ENCODE results near the gene DHX16. TPM values are rescaled to one million over a fixed set of nuclear protein-coding genes. Genes with fewer than 3 reads are reported as not detected.
A peak's percentile ranks its signal among the peaks of the same experiment; 100 is the strongest.

The DHX16 gene
- total RNA-seq, 2 donors from 2014 or later: 50.7 to 64.2 TPM

- Mint-ChIP-seq H3K4me1 (ENCODE audit: low read depth in 2 of 2) (peaks cover 54 to 59% of the 10 kb centered on the region in 2 donors), H3K9me3 (no peaks in the 10 kb centered on the region), H3K27me3 (no peaks in the 10 kb centered on the region), H3K27ac (peak within 1 kb of the TSS; percentile 95 to 98), H3K4me3 (peak within 1 kb of the TSS; percentile 94), H3K36me3 (peaks cover 35% of the 10 kb centered on the region)
- peak; percentile 98 for DNase-seq (ENCODE audit: low spot score)
- peak; percentile 89 for ATAC-seq
Observed at GRCh38 chr6:30617565-30618269, 55.1 kb downstream of the DHX16 start, which contains the start of gene MRPS18B. TSS of gene MRPS18B (plus strand) at chr6:30617840. CDS start at chr6:30617866, 26 bp downstream.

- Mint-ChIP-seq H3K27ac (peak within 1 kb of the TSS; percentile 95 to 98), H3K9me3 (no peaks in the 10 kb centered on the region), H3K27me3 (no peaks in the 10 kb centered on the region), H3K36me3 (peaks cover 37% of the 10 kb centered on the region), H3K4me1 (ENCODE audit: low read depth in 2 of 2) (peaks cover 57 to 62% of the 10 kb centered on the region in 2 donors), H3K4me3 (peak within 1 kb of the TSS; percentile 94)
- ATAC-seq: peak; percentile 93
- DNase-seq (ENCODE audit: low spot score): peak; percentile 99
Observed at GRCh38 chr6:30616811-30617564, 55.8 kb downstream of the DHX16 start, which contains the start of gene PPP1R10. TSS of gene PPP1R10 (minus strand) at chr6:30617243. CDS start at chr6:30609944, 7,299 bp downstream.

DNA sequence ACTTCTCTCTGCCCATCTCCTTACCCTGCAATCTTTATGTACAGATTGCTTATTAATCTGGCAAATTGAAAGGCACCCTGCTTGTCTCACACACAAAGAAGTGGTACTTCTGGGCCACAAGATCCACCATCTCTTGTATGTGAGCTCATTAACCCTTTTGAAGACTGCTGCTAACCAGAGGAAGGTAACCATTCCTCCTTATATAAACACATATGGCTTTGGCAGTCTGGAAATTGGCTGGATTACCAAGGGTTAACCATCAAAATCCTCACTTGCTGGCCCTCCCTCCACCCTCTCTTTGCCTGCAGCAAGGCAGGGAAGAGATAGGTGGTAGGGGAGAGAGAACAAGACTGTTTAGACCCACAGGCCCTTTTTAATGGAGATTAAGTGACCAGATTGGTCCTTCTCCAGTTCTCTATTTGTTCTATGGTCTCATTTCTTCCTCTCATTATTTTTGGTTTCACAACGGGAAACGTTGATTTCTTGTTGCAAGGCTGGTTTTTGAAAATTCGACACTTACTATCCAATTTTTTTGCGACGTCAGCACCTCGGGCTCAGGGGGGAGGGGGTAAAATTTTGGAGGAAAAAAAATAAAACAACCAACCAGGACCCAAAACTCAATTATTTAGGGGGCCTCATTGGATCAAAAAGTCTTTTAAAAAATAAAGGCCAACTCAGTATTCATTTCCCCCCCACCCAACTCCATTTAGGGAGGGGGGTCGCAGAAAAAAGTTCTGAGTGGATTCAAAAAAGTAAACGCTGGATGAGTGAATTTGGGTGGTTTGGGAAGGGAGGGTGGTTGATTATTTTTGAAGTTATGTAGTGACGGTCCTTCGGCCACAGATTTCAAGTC, 56.6 kb downstream of the DHX16 start:
- Mint-ChIP-seq H3K4me3 (peak overlapping the region; percentile 94), H3K36me3 (peaks cover 45% of the 10 kb centered on the region), H3K27ac (peak overlapping the region; percentile 95 to 98), H3K4me1 (ENCODE audit: low read depth in 2 of 2) (peaks cover 65 to 71% of the 10 kb centered on the region in 2 donors), H3K9me3 (no peaks in the 10 kb centered on the region), H3K27me3 (no peaks in the 10 kb centered on the region)
- ATAC-seq (no peak), DNase-seq (ENCODE audit: low spot score) (no peak)

DNA sequence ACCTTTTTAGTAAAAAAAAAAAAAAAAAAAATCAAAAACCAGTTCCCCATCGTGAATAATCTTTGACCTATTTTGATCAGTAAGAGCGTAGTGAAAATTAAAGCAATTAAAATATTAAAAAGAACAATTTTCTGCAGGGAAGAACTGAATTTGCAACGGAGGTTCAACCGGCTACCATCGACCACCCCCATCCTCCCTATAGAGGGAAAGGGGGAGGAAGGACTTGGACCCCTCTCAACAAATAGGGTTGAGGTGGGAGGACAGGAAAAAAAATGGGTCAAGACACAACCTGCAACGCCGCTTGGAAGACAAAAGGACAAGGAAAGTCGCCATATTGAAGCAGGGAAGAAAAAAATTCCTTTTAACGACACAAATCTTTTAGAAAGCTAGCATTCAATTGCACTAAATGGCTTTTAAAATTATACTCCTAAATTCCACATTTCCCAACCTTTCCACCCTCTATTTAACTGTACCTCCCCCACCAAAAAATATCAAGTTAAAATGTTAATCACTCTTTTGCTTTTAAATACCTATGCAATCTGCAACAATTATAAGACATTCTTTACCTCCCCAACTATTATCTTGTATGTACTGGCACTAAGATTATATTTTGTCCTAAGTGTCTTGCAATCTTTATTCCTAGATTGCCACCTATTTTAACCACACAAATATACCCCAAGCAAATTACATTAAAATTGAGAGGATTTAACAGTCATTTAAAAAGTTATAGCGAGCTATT, 57.4 kb downstream of the DHX16 start:
- ATAC-seq (no peak), DNase-seq (ENCODE audit: low spot score) (no peak)
- Mint-ChIP-seq H3K27me3 (no peaks in the 10 kb centered on the region), H3K9me3 (no peaks in the 10 kb centered on the region), H3K36me3 (peaks cover 48% of the 10 kb centered on the region), H3K4me3 (peak overlapping the region; percentile 94), H3K27ac (peak overlapping the region; percentile 95 to 98), H3K4me1 (ENCODE audit: low read depth in 2 of 2) (peaks cover 69 to 77% of the 10 kb centered on the region in 2 donors)

DNA sequence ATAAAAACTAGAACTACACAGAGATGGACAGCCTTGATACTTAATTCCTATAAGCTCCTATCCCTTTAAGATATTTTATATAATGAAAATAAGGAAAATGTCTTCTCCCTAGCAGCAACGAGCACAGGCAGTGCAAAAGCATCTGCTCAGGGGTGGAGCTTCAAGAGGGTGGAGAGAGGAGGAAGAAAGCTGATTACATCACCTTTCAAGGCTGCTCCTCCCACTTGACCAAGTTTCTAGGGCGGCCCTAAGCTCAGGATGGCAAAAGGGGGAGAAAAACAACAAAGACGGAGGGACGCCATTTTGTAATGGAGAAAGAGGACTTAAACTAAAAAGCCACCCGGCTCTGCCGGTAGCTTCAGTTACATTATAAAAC, 58.0 kb downstream of the DHX16 start:
- Mint-ChIP-seq H3K27ac (peak overlapping the region; percentile 95 to 98), H3K9me3 (no peaks in the 10 kb centered on the region), H3K4me3 (peak overlapping the region; percentile 94), H3K27me3 (no peaks in the 10 kb centered on the region), H3K4me1 (ENCODE audit: low read depth in 2 of 2) (peaks cover 69 to 79% of the 10 kb centered on the region in 2 donors), H3K36me3 (peaks cover 48% of the 10 kb centered on the region)
- DNase-seq (ENCODE audit: low spot score) (peak; percentile 90), ATAC-seq (peak; percentile 65 to 72)

DNA sequence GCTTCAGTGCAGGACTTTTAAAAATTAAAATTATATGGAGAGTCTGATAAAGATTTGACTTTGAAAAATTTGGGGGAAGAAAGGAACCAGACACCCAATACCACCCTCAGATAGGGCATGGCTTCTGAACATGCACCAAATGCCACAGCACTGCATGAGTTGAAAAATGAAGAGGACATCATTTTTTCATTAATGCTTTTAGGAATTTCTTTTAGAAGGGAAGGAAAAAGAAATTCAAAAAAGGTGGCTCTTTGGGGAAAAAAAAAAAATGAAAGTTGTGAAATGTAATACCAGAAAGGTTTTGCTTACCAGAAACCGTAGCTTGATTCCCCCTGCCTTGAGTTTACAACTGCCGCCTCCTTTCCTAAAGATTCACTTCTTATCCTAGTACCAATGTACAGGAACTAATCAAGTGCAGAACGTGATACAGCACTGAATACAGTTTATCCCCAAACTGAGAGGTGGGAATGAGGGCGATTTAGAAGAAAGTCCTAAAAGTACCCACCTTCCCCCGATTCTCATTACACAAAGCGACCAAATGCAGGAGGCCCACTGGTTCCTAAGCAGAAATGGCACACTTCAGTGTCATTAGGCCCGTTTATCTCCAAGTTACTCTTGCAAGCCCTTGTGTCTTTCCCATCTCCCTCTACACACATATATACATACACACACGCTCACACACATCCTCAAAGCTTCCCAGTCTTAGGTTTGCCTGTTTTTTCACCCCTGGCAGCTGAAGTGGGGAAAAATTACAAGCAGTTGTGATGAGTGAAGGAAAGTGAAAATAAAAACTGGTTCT, 58.6 kb downstream of the DHX16 start:
- Mint-ChIP-seq H3K27ac (peak overlapping the region; percentile 95 to 98), H3K9me3 (no peaks in the 10 kb centered on the region), H3K4me1 (ENCODE audit: low read depth in 2 of 2) (peaks cover 70 to 78% of the 10 kb centered on the region in 2 donors), H3K27me3 (no peaks in the 10 kb centered on the region), H3K36me3 (peaks cover 54% of the 10 kb centered on the region), H3K4me3 (peak overlapping the region; percentile 94)
- DNase-seq (ENCODE audit: low spot score): no peak
- no peak for ATAC-seq

- ATAC-seq (no peak), DNase-seq (ENCODE audit: low spot score) (no peak)
- Mint-ChIP-seq H3K9me3 (no peaks in the 10 kb centered on the region), H3K36me3 (peaks cover 62% of the 10 kb centered on the region), H3K4me1 (ENCODE audit: low read depth in 2 of 2) (peaks cover 70 to 78% of the 10 kb centered on the region in 2 donors), H3K4me3 (peak overlapping the region; percentile 94), H3K27me3 (no peaks in the 10 kb centered on the region), H3K27ac (peak overlapping the region; percentile 95 to 98)
Observed at GRCh38 chr6:30613251-30614043, 59.4 kb downstream of the DHX16 start.

DNA sequence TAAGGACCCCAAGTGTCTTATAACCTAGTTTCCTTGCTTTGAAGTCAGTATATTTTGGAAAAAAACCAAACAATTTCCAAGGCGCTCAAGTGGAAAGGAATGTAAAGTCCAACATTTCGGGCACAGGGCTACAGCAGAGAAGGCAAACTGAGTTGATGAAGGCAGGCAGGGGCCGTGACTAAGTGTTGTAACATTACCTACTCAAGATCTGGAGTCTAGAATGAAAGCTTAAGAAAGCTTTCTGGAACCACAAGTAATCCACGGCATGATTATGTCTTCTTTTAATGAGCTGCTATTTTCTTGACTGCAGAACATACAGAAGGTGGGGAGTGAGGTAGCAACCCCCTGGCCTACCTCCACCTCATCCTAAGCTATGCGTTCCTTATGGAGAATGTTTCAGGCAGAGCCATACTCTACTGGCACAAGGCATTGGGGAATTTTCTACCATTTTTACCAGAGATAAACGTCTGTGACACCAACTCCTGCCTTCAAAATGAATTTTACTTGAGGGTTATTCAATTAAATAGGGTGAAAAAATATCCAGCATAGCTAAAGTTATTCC, 60.0 kb downstream of the DHX16 start:
- Mint-ChIP-seq H3K4me3 (no peak overlapping the region), H3K36me3 (peaks cover 65% of the 10 kb centered on the region), H3K27ac (peak overlapping the region; percentile 95 to 98), H3K9me3 (no peaks in the 10 kb centered on the region), H3K27me3 (no peaks in the 10 kb centered on the region), H3K4me1 (ENCODE audit: low read depth in 2 of 2) (peaks cover 67 to 75% of the 10 kb centered on the region in 2 donors)
- DNase-seq (ENCODE audit: low spot score) (no peak), ATAC-seq (no peak)

DNA sequence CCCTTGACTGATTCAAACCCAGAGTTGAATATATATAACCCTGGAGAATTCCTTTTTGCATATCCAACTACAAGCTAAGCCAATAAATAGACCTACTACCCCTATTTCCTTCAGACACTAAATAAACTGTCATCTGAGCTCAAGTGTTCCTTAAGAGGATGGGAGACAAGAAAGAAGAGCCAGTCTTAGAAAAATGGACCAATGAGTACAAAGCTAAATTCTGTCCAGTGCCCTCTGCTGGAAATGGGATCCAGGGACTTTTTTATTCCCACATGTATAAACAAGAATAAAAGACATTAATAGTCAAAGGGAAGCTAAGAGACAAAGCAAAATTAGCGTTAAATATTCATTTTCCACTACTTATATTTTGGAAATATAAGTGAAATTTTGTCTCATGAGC, 60.6 kb downstream of the DHX16 start:
- H3K27ac Mint-ChIP-seq: peak overlapping the region; percentile 42 to 77
- no peaks in the 10 kb centered on the region for H3K27me3 Mint-ChIP-seq

GRCh38 chr6:30611856-30612194, 61.0 kb downstream of the DHX16 start:
- Mint-ChIP-seq H3K36me3 (peaks cover 65% of the 10 kb centered on the region), H3K4me3 (peak overlapping the region; percentile 11), H3K27me3 (no peaks in the 10 kb centered on the region), H3K9me3 (no peaks in the 10 kb centered on the region), H3K4me1 (ENCODE audit: low read depth in 2 of 2) (peaks cover 63 to 68% of the 10 kb centered on the region in 2 donors), H3K27ac (peak overlapping the region; percentile 42 to 77)
- DNase-seq (ENCODE audit: low spot score) (no peak), ATAC-seq (no peak)

More for the DNA sequence above, 60.6 kb downstream of the DHX16 start:
- Mint-ChIP-seq H3K9me3 (no peaks in the 10 kb centered on the region), H3K36me3 (peaks cover 68% of the 10 kb centered on the region), H3K4me3 (no peak overlapping the region), H3K4me1 (ENCODE audit: low read depth in 2 of 2) (peaks cover 67 to 72% of the 10 kb centered on the region in 2 donors)
- ATAC-seq: no peak
- no peak for DNase-seq (ENCODE audit: low spot score)

DNA sequence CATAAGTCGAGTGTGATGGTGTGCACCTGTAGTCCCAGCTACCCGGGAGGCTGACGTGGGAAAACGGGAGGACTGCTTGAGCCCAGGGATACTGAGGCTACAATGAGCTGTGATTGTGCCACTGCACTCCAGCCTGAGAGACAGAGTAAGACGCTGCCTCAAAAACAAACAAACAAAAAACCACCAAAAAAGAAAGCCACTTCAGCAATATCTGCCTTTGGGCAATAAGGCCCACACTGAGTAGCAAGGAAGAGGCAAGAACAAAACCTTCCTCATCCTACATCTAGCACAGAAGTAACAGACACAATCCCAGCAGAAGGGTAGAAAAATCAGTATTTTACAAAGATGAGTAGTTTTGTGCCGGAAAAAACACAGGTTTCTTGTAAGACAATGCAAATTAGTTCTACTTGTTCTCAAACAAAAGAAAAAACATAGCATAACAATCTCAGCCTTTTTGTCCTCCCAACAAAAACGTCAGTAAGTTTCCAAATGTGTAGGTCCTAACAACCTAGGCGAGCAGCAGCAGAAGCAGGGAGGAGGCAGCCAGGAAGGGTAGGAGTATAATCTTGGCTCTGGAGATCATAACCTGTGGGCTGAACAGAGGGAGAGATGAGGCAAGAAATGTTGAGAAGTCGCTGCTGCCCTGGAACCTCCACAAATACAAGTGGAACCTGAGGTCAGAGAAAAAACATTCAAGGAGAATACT, 61.5 kb downstream of the DHX16 start:
- peaks cover 65% of the 10 kb centered on the region for H3K36me3 Mint-ChIP-seq
- peaks cover 62 to 69% of the 10 kb centered on the region in 2 donors for H3K4me1 Mint-ChIP-seq (ENCODE audit: low read depth in 2 of 2)
- H3K27ac Mint-ChIP-seq: peak overlapping the region; percentile 42 to 77
- peak overlapping the region; percentile 11 for H3K4me3 Mint-ChIP-seq
- ATAC-seq (no peak), DNase-seq (ENCODE audit: low spot score) (no peak)
- no peaks in the 10 kb centered on the region for H3K9me3 Mint-ChIP-seq
- H3K27me3 Mint-ChIP-seq: no peaks in the 10 kb centered on the region
